T-cell (primary cell): ENCODE data around the gene KLHDC3. TPM values are rescaled to one million over a fixed set of nuclear protein-coding genes. Genes with fewer than 3 reads are reported as not detected.
A peak's percentile ranks its signal among the peaks of the same experiment; 100 is the strongest.
"Not testable (repeated sequence)": the region's sequence is repeated elsewhere in the genome, so short reads cannot be mapped to it uniquely, and the experiment has no call there.

Experiments used
- ATAC-seq, 4 experiments: fragments of 200-7000 bp in 3 of 4; fragments of 150-1000 bp in 1 of 4; cut with Tn5 transposase; replicated peaks in 1 of 4; 1 replicate in 3 of 4; 2 replicates in 1 of 4; pipeline ENCODE4 v1.10.0; 2021; ENCODE audit warnings: moderate library complexity in 3 of 4, mild to moderate bottlenecking in 2 of 4, moderate number of reproducible peaks in 1 of 4
- CTCF ChIA-PET, 2 donors: fragments of 300-600 bp; sonication (Branson Sonifier 250); formaldehyde crosslinking; loops; one replicate each; lab custom pipeline; 2022; ENCODE audit warnings: antibody characterized with exemption in 2 of 2; lab: Charles Lee
- POLR2A ChIA-PET, 2 donors: fragments of 300-600 bp; sonication (Branson Sonifier 250); formaldehyde crosslinking; loops; one replicate each; lab custom pipeline; 2022; ENCODE audit warnings: antibody characterized with exemption in 2 of 2; lab: Charles Lee
- DNase-seq, 35 experiments: peaks; one replicate each; pipeline versions ENCODE4 v3.0.0 to v3.0.0-alpha.2; 2013 to 2023
- H3K27ac ChIP-seq: one replicate; pipeline ENCODE4 v1.5.1; 2013; ENCODE audit warnings: low read length
- H3K27me3 ChIP-seq, 2 experiments: replicated peaks in 1 of 2; 1 replicate in 1 of 2; 2 replicates in 1 of 2; pipeline versions ENCODE4 v1.6.1 to v1.7.0; 2013; ENCODE audit warnings: low read length in 1 of 2, mixed read lengths in 1 of 2; ENCODE audit not compliant: control insufficient read depth in 2 of 2, insufficient read depth in 2 of 2; ENCODE audit errors: extremely low read depth in 1 of 2
- H3K36me3 ChIP-seq, 2 donors: 1 replicate in 1 of 2; 2 replicates in 1 of 2; pipeline versions ENCODE4 v1.6.1 to v1.7.0; 2013; ENCODE audit warnings: low read length in 1 of 2; ENCODE audit not compliant: control insufficient read depth in 2 of 2, insufficient read depth in 1 of 2; ENCODE audit errors: extremely low read depth in 1 of 2
- H3K4me1 ChIP-seq, 2 experiments: 1 replicate in 1 of 2; 2 replicates in 1 of 2; pipeline versions ENCODE4 v1.6.1 to v1.7.0; 2013; ENCODE audit warnings: low read length in 2 of 2, mixed read lengths in 1 of 2; ENCODE audit not compliant: insufficient read depth in 2 of 2, control insufficient read depth in 1 of 2; ENCODE audit errors: extremely low read depth in 1 of 2
- H3K4me3 ChIP-seq, 2 donors: 1 replicate in 1 of 2; 2 replicates in 1 of 2; pipeline versions ENCODE4 v1.5.1 to v1.7.0; 2013; ENCODE audit warnings: mild to moderate bottlenecking in 2 of 2, low read length in 1 of 2, moderate library complexity in 1 of 2; ENCODE audit not compliant: control insufficient read depth in 1 of 2; ENCODE audit errors: extremely low read depth in 1 of 2
- H3K9me3 ChIP-seq: 2 replicates; pipeline ENCODE4 v1.7.0; 2013
- H3K27ac Mint-ChIP-seq, 2 donors: one replicate each; pipeline ENCODE4 v1.8.0; 2020 to 2021; ENCODE audit warnings: mild to moderate bottlenecking in 2 of 2, mixed read lengths in 2 of 2
- H3K27me3 Mint-ChIP-seq, 2 donors: one replicate each; pipeline ENCODE4 v1.8.0; 2021 to 2022; ENCODE audit warnings: mixed read lengths in 2 of 2
- H3K36me3 Mint-ChIP-seq: one replicate; pipeline ENCODE4 v1.8.0; 2021; ENCODE audit warnings: mixed read lengths
- H3K4me1 Mint-ChIP-seq, 3 donors: one replicate each; pipeline ENCODE4 v1.8.0; 2020 to 2022; ENCODE audit warnings: mixed read lengths in 3 of 3, mild to moderate bottlenecking in 1 of 3
- H3K4me3 Mint-ChIP-seq, 3 donors: one replicate each; pipeline ENCODE4 v1.8.0; 2020 to 2022; ENCODE audit warnings: mild to moderate bottlenecking in 3 of 3, mixed read lengths in 3 of 3, moderate library complexity in 3 of 3
- H3K9me3 Mint-ChIP-seq, 3 donors: one replicate each; pipeline ENCODE4 v1.8.0; 2020 to 2022; ENCODE audit warnings: mixed read lengths in 3 of 3
- WGBS: methylation state at CpG from one replicate; pipeline ENCODE4 v1.1.5; 2013; ENCODE audit warnings: missing lambda C conversion rate; ENCODE audit not compliant: insufficient coverage; 5-methylcytosine and 5-hydroxymethylcytosine counted together
- total RNA-seq, 35 experiments: library from RNA in 6 of 35; stranded (reverse) in 6 of 35; fragments of 120-200 nt in 1 of 35; gene quantifications; one replicate each; pipeline versions ENCODE4 v1.2.1 to v1.2.4 and lab custom pipeline; 2013 to 2026

KLHDC3 gene
- total RNA-seq, 5 donors from 2014 or later (not counting 1 experiment from before 2014, with no cell fraction given) = 40.5 to 75.3 (median 66.9) TPM

DNA sequence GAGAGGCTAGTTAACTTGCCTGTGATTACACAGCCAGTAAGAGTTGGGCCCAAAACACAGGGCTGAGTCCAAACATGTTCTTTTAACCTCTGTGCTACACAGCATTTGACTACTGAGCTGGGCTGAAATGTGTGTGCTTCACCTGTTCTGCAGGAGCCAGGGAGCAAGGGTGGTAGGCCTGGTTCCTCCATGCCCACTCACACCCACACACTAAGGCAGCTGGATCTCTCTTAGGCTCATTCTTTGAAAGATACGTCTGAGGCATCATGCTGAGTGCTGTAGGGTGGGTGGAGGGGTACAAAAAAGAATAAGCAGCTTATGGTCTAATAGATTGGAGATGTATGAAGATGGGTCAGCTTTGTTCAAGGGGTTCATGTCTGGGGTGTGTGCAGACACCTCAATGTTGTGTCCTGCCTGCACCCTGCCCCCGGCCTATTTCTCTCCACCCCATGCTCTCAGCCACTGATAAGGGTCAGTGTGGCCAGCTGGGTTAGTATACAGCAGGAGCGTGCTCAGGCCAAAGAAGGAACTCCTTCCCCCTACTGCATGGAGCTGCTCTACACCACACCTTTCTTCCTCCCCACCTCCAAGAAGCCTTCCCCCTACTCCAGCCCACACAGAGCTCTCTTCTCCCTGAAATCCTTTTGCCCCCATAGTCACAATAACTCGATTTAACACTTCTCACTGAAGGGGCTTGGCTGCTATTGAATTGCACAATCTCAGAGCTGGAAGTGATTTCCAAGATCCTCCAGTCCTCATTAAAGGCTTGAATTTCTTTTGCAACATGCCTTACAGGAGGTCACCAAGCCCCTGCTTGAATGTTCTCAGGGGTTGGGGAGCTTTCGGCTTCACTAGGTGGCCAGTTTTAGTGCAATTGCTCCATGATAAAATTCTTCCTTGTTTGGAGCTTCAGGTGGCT lies 26.3 kb upstream of the KLHDC3 start:
- DNase-seq = no peak
- Mint-ChIP-seq H3K4me1 (peaks cover 53 to 57% (median 55%) of the 10 kb centered on the region in 3 donors), H3K27ac (peak overlapping the region in 1 of 2 donors; percentile 17)

DNA sequence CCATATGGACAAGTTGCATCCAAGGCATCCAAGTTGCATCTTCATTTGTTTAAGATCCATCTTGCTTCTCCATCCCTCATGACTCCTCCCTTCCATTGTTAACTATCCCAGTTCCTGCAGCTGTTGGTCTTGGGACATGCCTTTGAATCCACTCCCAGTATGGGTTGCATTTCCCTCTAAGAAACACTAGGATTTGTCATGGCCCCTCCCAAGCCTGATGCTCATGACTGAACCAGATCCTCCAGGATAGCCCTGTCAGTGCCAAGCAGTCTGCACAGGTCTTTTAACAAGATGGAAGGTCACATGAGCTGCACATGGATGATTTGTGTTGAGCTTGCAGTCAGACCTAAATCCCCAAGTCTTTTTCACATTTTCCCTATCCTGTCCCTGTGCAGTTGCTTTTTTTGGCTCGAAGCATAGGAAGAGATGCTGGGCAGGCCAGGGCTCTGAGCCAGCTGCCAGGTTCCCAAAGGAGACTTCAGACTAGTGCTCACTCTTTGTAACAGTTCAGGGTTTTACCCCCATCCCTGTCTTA lies 25.5 kb upstream of the KLHDC3 start:
- Mint-ChIP-seq H3K27me3 (no peaks in the 10 kb centered on the region), H3K4me3 (no peak overlapping the region), H3K4me1 (peaks cover 54 to 57% (median 56%) of the 10 kb centered on the region in 3 donors), H3K27ac (no peak overlapping the region), H3K9me3 (no peaks in the 10 kb centered on the region), H3K36me3 (peaks cover 34% of the 10 kb centered on the region)
- no peak for DNase-seq
- no peaks in the 10 kb centered on the region for H3K27me3 ChIP-seq
- no peak overlapping the region for H3K4me3 ChIP-seq
- ATAC-seq = no peak
- H3K9me3 ChIP-seq = no peaks in the 10 kb centered on the region
- H3K36me3 ChIP-seq = peaks cover 7 to 39% of the 10 kb centered on the region in 2 donors
- H3K27ac ChIP-seq = no peak overlapping the region
- ChIA-PET CTCF (interaction anchor here in 1 of 2 donors (0.5 to 1.0 kb wide), 3 partner anchors 9 to 179 kb away, joined by 3 to 10 read pairs (median 3); partner anchors contain the start of gene PEX6), POLR2A (interaction anchor here in 1 of 2 donors (1.0 kb wide), 1 partner anchor 13 kb away, joined by 3 read pairs; no protein-coding TSS in a partner anchor)
- 92% methylated on average over 1 of the region's 1 CpG for WGBS
- peaks cover 7 to 34% of the 10 kb centered on the region in 2 experiments for H3K4me1 ChIP-seq

More for the DNA sequence above, 26.3 kb upstream of the KLHDC3 start:
- ChIA-PET POLR2A (no interaction called here), CTCF (interaction anchor here in 1 of 2 donors (0.5 to 1.0 kb wide), 2 partner anchors 8 to 179 kb away, joined by 3 read pairs; partner anchors contain the start of gene PEX6)
- Histone ChIP-seq H3K4me3 (no peak overlapping the region), H3K9me3 (no peaks in the 10 kb centered on the region), H3K36me3 (peaks cover 7 to 39% of the 10 kb centered on the region in 2 donors), H3K27me3 (no peaks in the 10 kb centered on the region), H3K4me1 (peaks cover 7 to 36% of the 10 kb centered on the region in 2 experiments), H3K27ac (no peak overlapping the region)
- Mint-ChIP-seq H3K4me3 (peak overlapping the region in 1 of 3 donors; percentile 95), H3K36me3 (peaks cover 32% of the 10 kb centered on the region), H3K27me3 (no peaks in the 10 kb centered on the region), H3K9me3 (no peaks in the 10 kb centered on the region)
- 83% methylated on average over 3 of the region's 5 CpGs for WGBS
- ATAC-seq = no peak

- Histone ChIP-seq H3K27ac (no peak overlapping the region), H3K9me3 (no peaks in the 10 kb centered on the region), H3K4me3 (no peak overlapping the region), H3K36me3 (peaks cover 7 to 39% of the 10 kb centered on the region in 2 donors), H3K4me1 (peaks cover 5 to 25% of the 10 kb centered on the region in 2 experiments), H3K27me3 (no peaks in the 10 kb centered on the region)
- Mint-ChIP-seq H3K9me3 (no peaks in the 10 kb centered on the region), H3K4me1 (peaks cover 49 to 53% (median 50%) of the 10 kb centered on the region in 3 donors), H3K27me3 (no peaks in the 10 kb centered on the region), H3K4me3 (no peak overlapping the region), H3K36me3 (peaks cover 36% of the 10 kb centered on the region), H3K27ac (no peak overlapping the region)
- 100% methylated on average over 4 of the region's 5 CpGs for WGBS
- ChIA-PET CTCF (no interaction called here), POLR2A (interaction anchor here in 1 of 2 donors (0.6 kb wide), 1 partner anchor 11 kb away, joined by 9 read pairs; the partner anchor contains the start of gene PEX6)
- no peak for DNase-seq
- no peak for ATAC-seq
Observed at GRCh38 chr6:42989923-42990322, 24.1 kb upstream of the KLHDC3 start.

GRCh38 chr6:42993445-42993844 lies 20.6 kb upstream of the KLHDC3 start:
- Mint-ChIP-seq H3K4me1 (peaks cover 14 to 22% (median 19%) of the 10 kb centered on the region in 3 donors), H3K9me3 (no peaks in the 10 kb centered on the region), H3K4me3 (no peak overlapping the region), H3K36me3 (peaks cover 28% of the 10 kb centered on the region), H3K27me3 (no peaks in the 10 kb centered on the region), H3K27ac (peak overlapping the region in 1 of 2 donors; percentile 0)
- Histone ChIP-seq H3K9me3 (no peaks in the 10 kb centered on the region), H3K4me3 (no peak overlapping the region), H3K4me1 (no peaks in the 10 kb centered on the region), H3K27ac (no peak overlapping the region), H3K27me3 (no peaks in the 10 kb centered on the region), H3K36me3 (peaks cover 7 to 29% of the 10 kb centered on the region in 2 donors)
- WGBS = 100% methylated on average over 1 of the region's 2 CpGs
- DNase-seq (no peak), ATAC-seq (no peak)
- CTCF ChIA-PET = interaction anchor here in 1 of 2 donors (1.5 kb wide), 1 partner anchor 8 kb away, joined by 3 read pairs; no protein-coding TSS in a partner anchor
- POLR2A ChIA-PET = interaction anchor here in 1 of 2 donors (0.7 kb wide), 1 partner anchor 10 kb away, joined by 4 read pairs; no protein-coding TSS in a partner anchor

DNA sequence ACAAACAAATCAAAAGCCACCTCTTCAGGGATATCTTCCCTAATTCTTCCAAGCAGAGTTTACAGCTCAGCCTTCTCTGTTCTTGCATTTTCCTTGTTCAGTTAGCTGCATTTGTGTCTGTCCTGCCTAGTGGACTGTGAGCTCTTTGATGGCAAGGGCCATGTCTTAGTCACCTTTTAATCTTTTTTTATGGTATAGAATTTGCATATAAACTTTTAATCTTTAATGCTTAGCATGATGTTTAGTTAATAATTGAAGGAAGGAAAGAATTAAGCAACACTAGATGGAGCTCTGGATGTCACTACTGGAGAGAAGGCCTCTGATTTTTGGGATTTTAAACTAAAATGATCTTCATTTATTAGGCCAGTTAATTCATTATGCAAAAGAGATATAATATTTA lies 17.5 kb upstream of the KLHDC3 start:
- POLR2A ChIA-PET = interaction anchor here (0.7 kb wide), 3 partner anchors 27 to 740 kb away, joined by 3 to 5 read pairs (median 4); no protein-coding TSS in a partner anchor
- Mint-ChIP-seq H3K27me3 (no peaks in the 10 kb centered on the region), H3K36me3 (peaks cover 7% of the 10 kb centered on the region), H3K27ac (peak overlapping the region in 1 of 2 donors; percentile 41), H3K9me3 (no peaks in the 10 kb centered on the region), H3K4me1 (peaks cover 4 to 10% (median 5%) of the 10 kb centered on the region in 3 donors), H3K4me3 (no peak overlapping the region)
- ATAC-seq (no peak), DNase-seq (no peak)
- H3K4me3 ChIP-seq = no peak overlapping the region
- no peaks in the 10 kb centered on the region for H3K4me1 ChIP-seq
- no peak overlapping the region for H3K27ac ChIP-seq
- CTCF ChIA-PET = no interaction called here
- H3K36me3 ChIP-seq = peaks cover 0 to 3% of the 10 kb centered on the region in 2 donors
- H3K27me3 ChIP-seq = no peaks in the 10 kb centered on the region
- no peaks in the 10 kb centered on the region for H3K9me3 ChIP-seq

DNA sequence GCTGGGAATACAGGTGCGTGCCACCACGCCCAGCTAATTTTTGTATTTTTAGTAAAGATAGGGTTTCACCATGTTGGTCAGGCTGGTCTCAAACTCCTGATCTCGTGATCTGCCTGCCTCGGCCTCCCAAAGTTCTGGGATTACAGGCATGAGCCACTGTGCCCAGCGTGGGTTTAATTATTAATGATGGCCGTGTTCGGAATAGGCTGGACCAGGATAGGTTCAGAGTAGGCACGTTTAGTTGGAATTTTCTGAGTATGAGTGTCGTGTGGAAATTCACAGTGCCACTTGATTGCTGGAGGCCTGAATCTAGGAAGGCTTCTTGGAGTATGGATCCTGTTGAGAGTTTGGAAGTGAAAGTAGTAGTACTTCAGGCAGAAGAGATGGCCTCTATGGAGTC lies 15.8 kb upstream of the KLHDC3 start:
- H3K4me1 Mint-ChIP-seq = peaks cover 4 to 10% (median 5%) of the 10 kb centered on the region in 3 donors
- H3K4me3 ChIP-seq, H3K4me1 ChIP-seq, H3K9me3 ChIP-seq, ATAC-seq, H3K36me3 ChIP-seq, H3K27me3 ChIP-seq, H3K27ac Mint-ChIP-seq, POLR2A ChIA-PET, H3K36me3 Mint-ChIP-seq, CTCF ChIA-PET, DNase-seq, H3K27me3 Mint-ChIP-seq, H3K4me3 Mint-ChIP-seq, H3K27ac ChIP-seq, H3K9me3 Mint-ChIP-seq: not testable (repeated sequence)
- WGBS = 97% methylated on average over 6 of the region's 9 CpGs
